NCI-H748 treated with DMSO at 0.1 percent for 48 hours (cell line): Measurements from ENCODE around the gene TTLL1.

Experiments
- DNase-seq: peaks from one replicate; lab custom pipeline; 2025; lab: John Stamatoyannopoulos, UW

TTLL1 gene

GRCh38 chr22:42993651-42994275, 95.4 kb downstream of the TTLL1 start:
- DNase-seq: no peak

- DNase-seq: no peak
These were observed 96.2 kb downstream of the TTLL1 start for GRCh38 chr22:42992886-42993479.

GRCh38 chr22:42992092-42992491, 97.1 kb downstream of the TTLL1 start:
- no peak for DNase-seq

- no peak for DNase-seq
These were observed 98.1 kb downstream of the TTLL1 start for GRCh38 chr22:42991010-42991651.

- no peak for DNase-seq
These were observed 98.9 kb downstream of the TTLL1 start for GRCh38 chr22:42990131-42990838.
